Tongue (tissue), 3 donors: Measurements from ENCODE around the gene CLUH. TPM values are rescaled to one million over a fixed set of nuclear protein-coding genes. Genes with fewer than 3 reads are reported as not detected.
"Not testable (repeated sequence)": the region's sequence is repeated elsewhere in the genome, so short reads cannot be mapped to it uniquely, and the experiment has no call there.

Experiments
- DNase-seq: peaks from one replicate; pipeline ENCODE4 v3.0.0-alpha.2; 2015
- small RNA-seq: library from RNA; depleted of rRNA; stranded (forward); fragments of <200 nt; gene quantifications from one replicate; pipeline ENCODE3, GENCODE V24; 2014; ENCODE audit warnings: low replicate concordance
- total RNA-seq: library from RNA; depleted of rRNA; stranded (reverse); fragments of >200 nt; gene quantifications from one replicate; pipeline ENCODE4 v1.2.3, GENCODE V29; 2014

The CLUH gene
- total RNA-seq, 1 donor from 2014 or later: 53.1 TPM

DNA sequence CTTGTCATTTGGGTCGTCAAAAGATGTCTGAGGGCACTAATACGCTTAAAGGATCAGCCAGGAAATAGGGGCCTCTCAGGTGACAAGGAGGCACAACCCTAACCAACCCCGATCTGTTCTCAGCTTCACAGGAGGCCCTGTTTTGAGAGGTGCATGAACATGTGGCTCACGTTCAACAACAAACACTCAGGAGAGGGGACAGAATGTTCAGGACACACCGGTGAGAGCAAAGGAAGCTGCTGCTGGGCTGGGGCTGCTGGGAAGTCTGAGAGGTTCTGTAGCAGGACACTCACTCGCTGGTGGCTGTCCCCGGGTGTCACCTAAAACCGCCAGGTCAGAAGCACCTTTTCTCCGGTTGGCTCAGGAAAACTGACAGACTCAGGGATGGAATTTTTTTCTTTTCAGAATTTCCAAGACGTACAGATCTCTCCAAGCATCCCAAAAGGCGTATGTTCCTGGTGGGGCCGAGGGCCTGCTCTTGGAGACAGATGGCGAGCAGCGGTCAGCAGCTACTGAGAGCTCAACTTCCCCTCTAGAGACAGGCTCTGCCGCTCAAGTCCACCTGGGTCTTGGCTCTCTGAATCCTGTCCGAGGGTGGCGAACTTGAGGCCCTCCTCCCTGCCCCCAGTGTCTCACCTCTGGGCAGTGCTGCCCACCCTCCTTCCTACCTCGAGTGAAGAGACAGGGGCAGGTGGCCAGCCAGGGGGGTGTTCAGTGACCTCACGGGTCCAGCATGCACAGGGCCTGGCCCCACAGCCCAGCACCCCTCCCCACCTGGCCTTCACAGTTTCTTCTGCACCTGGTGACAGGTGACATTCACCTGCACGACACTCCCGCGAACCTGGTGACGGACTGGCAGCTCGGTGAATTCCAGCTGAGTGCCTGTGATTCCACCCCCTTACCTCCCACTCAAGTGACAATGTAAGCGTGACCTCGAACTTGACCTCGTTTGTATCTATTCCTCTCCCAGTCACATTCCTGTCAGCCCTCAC lies 22.9 kb downstream of the CLUH start:
- DNase-seq: peak; percentile 33

GRCh38 chr17:2687074-2687418 lies 24.5 kb downstream of the CLUH start:
- no peak for DNase-seq

DNA sequence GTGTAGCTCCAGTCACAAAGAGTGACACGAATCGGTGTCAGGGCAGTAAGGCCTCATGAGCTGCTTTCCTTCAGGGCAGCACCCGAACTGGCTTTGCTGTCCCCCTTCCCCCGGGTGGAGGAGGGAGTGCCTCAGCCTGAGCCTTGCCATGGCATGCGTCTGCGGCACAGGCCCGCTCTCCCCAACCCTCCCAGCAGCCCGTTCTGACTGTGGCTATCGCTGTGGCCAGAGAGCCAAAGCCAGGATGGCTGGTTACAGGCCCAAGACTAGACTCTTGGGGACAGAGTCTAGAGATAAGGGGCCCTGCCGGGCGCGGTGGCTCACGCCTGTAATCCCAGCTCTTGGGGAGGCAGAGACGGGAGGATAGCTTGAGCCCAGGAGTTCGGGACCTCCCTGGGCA lies 25.9 kb downstream of the CLUH start:
- no peak for DNase-seq

DNA sequence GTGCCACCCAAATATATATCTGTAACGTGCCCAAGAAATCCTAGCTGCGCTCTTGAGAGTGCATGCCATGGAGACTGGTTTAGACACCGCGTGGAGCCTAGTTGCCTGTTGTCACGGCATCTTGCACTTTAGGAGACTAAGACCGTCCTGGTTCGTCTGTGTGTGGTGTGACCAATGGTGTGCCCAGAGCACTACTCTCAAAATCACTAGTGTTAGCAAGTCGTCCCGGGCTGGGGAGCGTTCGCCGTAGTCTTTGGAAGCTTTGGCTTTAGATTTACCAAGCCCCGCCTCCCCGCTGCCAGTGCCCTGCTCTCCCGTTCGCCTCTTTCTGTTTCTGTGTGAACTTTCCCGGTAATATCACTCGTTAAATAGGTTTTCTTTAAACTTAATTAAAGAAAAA lies 27.0 kb downstream of the CLUH start:
- DNase-seq: no peak

DNA sequence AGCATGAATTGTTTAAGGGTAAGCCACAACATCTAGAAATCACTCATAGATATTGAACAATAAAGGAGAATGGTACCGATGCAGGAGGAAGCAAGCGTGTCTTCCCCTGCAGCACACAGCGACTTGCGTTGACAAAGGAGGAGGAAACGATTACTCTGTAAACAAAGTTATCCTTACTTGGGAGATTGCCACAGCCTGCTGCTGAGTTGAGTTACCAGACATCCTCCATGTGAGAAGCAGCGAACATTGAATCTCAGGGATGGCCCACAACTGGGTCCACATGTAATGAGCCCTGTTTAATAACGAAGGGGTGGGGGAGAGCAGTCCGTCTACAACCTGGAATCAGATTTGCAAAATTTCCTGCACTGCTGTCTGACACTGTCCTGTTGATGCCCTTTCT lies 27.7 kb downstream of the CLUH start:
- peak; percentile 30 for DNase-seq

- no peak for DNase-seq
Observed at GRCh38 chr17:2682176-2682938, 29.2 kb downstream of the CLUH start.

DNA sequence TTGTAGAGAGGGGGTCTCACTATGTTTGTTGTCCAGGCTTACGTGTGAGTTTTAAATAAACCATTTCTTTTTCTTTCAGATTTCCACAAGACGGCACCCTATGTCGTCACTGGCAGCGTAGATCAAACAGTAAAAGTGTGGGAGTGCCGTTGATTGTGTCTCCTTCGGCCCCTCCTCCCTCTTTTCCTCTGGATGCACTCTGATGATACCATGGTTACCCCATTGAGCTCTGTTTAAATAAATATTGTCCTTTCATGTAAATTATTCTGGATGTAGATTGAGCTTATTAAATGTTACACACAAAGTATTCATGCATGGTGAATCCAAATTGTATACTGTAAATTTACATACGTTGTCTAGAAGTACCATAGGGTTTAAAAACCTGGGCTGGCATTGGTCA lies 29.9 kb downstream of the CLUH start:
- no peak for DNase-seq

GRCh38 chr17:2680961-2681360 lies 30.6 kb downstream of the CLUH start:
- DNase-seq: no peak

DNA sequence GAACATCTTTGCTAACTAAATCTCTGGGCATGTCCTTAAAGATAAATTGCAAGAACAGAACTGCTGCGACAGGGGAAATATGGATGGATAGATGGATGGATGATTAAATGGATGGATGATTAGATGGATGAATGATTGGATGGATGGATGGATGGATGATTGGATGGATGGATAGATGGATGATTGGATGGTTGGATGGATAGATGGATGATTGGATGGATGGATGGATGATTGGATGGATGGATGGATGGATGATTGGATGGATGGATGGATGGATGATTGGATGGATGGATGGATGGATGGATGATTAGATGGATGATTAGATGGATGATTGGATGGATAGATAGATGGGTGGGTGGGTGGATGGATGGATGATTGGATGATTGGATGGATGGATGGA lies 32.3 kb downstream of the CLUH start:
- DNase-seq: not testable (repeated sequence)

- no peak for DNase-seq
Observed at GRCh38 chr17:2672026-2672425, 39.5 kb downstream of the CLUH start.

GRCh38 chr17:2660410-2660809 lies 51.2 kb downstream of the CLUH start:
- DNase-seq: not testable (repeated sequence)

DNA sequence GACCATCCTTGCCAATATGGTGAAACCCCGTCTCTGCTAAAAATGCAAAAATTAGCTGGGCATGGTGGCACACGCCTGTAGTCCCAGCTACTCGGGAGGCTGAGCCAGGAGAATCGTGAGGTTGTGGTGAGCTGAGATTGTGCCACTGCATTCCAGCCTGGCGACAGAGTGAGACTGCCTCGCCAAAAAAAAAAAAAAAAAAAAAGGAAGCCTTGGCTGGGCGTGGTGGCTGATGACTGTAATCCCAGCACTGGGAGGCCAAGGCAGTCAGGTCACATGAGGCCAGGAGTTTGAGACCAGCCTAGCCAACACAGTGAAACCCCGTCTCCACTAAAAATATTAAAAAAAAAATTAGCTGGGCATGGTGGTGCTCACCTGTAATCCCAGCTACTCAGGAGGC lies 52.2 kb downstream of the CLUH start:
- not testable (repeated sequence) for DNase-seq

DNA sequence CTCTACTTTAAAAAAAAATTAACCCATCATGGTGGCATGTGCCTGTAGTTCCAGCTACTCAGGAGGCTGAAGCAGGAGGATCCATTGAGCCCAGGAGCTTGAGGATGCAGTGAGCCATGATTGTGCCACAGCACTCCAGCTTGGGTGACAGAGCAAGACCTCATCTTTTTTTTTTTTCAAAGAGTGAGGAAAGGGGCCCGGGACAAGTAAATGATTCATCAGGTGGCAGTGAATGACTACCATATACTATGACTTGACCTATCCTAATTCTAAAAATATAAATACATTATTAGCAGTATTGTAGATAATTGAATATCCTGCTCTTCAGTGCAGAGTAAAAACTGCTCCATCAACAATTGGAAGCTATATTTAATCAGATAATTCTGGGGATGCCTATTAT lies 55.3 kb downstream of the CLUH start:
- no peak for DNase-seq

DNA sequence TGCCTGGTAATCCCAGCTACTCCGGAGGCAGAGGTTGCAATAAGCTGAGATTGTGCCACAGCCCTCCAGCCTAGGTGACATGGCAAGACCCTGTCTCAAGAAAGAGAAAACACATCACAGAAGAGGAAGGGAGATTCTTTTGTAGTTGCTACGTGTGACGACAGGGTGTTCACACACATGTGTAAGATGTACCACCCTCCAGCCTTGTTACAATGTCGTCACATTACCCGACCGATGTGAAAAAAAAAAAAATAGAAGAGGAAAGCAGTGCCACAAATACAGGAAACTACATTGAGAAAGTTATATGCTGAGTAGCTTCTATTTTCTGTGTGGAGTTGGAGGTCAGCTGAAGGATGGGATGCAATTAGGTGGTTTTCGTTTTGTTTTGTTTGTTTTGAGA lies 56.0 kb downstream of the CLUH start:
- no peak for DNase-seq

DNA sequence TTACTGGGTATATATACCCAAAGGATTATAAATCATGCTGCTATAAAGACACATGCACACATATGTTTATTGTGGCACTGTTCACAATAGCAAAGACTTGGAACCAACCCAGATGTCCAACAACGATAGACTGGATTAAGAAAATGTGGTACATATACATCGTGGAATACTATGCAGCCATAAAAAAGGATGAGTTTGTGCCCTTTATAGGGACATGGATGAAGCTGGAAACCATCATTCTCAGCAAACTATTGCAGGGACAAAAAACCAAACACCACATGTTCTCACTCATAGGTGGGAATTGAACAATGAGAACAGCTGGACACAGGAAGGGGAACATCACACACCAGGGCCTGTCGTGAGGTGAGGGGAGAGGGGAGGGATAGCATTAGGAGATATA lies 58.7 kb downstream of the CLUH start:
- not testable (repeated sequence) for DNase-seq

- no peak for DNase-seq
Observed at GRCh38 chr17:2649191-2649590, 62.4 kb downstream of the CLUH start.

DNA sequence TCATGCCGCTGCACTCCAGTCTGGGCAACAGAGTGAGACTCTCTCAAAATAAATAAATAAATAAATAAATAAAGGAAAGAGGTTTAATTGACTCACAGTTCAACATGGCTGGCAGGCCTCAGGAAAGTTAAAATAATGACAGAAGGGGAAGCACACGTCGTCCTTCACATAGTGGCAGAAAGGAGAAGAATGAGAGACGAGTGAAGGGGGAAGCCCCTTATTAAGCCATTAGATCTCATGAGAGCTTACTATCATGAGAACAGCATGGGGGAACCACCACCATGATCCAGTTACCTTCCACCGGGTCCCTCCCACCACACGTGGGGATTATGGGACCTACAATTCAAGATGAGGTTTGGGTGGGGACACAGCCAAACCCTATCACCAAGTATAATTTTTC lies 63.6 kb downstream of the CLUH start:
- no peak for DNase-seq

GRCh38 chr17:2644971-2645370 lies 66.6 kb downstream of the CLUH start:
- no peak for DNase-seq

Small RNA genes within 50 kb of the gene (small RNA-seq; reads per million reads assigned to genes)
- not detected for gene MIR1253
- gene MIR6776: not detected
- not detected for gene RN7SL608P
- not detected for gene hsa-mir-1253

Other genes starting within 250 kb of the CLUH start
- gene METTL16, start 199.9 kb downstream of the CLUH start, total RNA-seq: 38.6 TPM
- gene PAFAH1B1, start 118.1 kb downstream of the CLUH start, total RNA-seq: 184 TPM
- gene CCDC92B, start 37.9 kb upstream of the CLUH start, total RNA-seq: 0.21 TPM
- 5.7 TPM for gene RAP1GAP2, start 84.7 kb upstream of the CLUH start, total RNA-seq